Endothelial cell of umbilical vein (primary cell): Measurements from ENCODE around the gene RAB4A. TPM values are rescaled to one million over a fixed set of nuclear protein-coding genes. Genes with fewer than 3 reads are reported as not detected.

Source experiments
- BruUV-seq: library from RNA; stranded (reverse); fragments of 400-500 nt; replicated peaks from 2 replicates; lab custom pipeline; 2021; lab: Mats Ljungman, UMichigan
- CTCF ChIA-PET: fragments of 300-600, 350-600 bp; sonication (Branson Sonifier 250); formaldehyde crosslinking; loops from one replicate; lab custom pipeline; 2021; ENCODE audit warnings: antibody characterized with exemption, inconsistent platforms; lab: Charles Lee
- POLR2A ChIA-PET: fragments of 300-600, 350-600 bp; sonication (Branson Sonifier 250); formaldehyde crosslinking; loops from one replicate; lab custom pipeline; 2021; ENCODE audit warnings: antibody characterized with exemption, inconsistent platforms; lab: Charles Lee
- DNase-seq: peaks from one replicate; pipeline ENCODE4 v3.0.0-alpha.2; 2011; ENCODE audit warnings: low read depth, low spot score
- FAIRE-seq: peaks from 2 replicates; lab custom pipeline; 2011; peaks lifted over from hg19 to GRCh38; lab: Jason Lieb, UNC
- H2AFZ ChIP-seq: 2 replicates; pipeline ENCODE4 v1.6.0; 2012; ENCODE audit warnings: low read depth, low read length, control low read depth, inconsistent platforms
- H3K27ac ChIP-seq: 2 replicates; pipeline ENCODE4 v1.5.1; 2011; ENCODE audit warnings: low read depth, mild to moderate bottlenecking, control low read depth, low read length, moderate library complexity; ENCODE audit not compliant: insufficient read depth
- H3K27me3 ChIP-seq, 2 experiments: 2 replicates each; pipeline versions ENCODE4 v1.6.0 to v1.6.1; 2011; ENCODE audit warnings: low read length in 2 of 2, mixed read lengths in 1 of 2; ENCODE audit not compliant: control insufficient read depth in 2 of 2, insufficient read depth in 2 of 2
- H3K36me3 ChIP-seq, 2 experiments: 2 replicates in 1 of 2; 3 replicates in 1 of 2; pipeline ENCODE4 v1.5.1; 2011; ENCODE audit warnings: low read length in 2 of 2, mild to moderate bottlenecking in 1 of 2, moderate library complexity in 1 of 2; ENCODE audit not compliant: control insufficient read depth in 2 of 2, insufficient read depth in 2 of 2; ENCODE audit errors: extremely low read depth in 1 of 2
- H3K4me1 ChIP-seq: 3 replicates; pipeline ENCODE4 v1.5.1; 2011; ENCODE audit warnings: mild to moderate bottlenecking, low read length; ENCODE audit not compliant: control insufficient read depth, insufficient read depth; ENCODE audit errors: extremely low read depth
- H3K4me2 ChIP-seq: 2 replicates; pipeline ENCODE4 v1.6.1; 2011; ENCODE audit warnings: low read length, control low read depth, mixed read lengths; ENCODE audit not compliant: insufficient read depth
- H3K4me3 ChIP-seq, 3 experiments: fragments of 200-600 bp in 1 of 3; sonication (generic), shearing (Covaris generic) in 1 of 3; replicated peaks in 1 of 3; 2 replicates each; pipeline ENCODE4 v1.5.1; 2011 to 2016; ENCODE audit warnings: control low read depth in 3 of 3, low read length in 3 of 3, mild to moderate bottlenecking in 2 of 3, inconsistent platforms in 1 of 3, low read depth in 1 of 3, moderate library complexity in 1 of 3; ENCODE audit not compliant: insufficient read depth in 1 of 3
- H3K79me2 ChIP-seq: 2 replicates; pipeline ENCODE4 v1.6.0; 2012; ENCODE audit warnings: low read length, inconsistent platforms; ENCODE audit not compliant: control insufficient read depth, insufficient read depth
- H3K9ac ChIP-seq: replicated peaks from 2 replicates; pipeline ENCODE3; 2011; ENCODE audit warnings: low read length, control low read depth; ENCODE audit not compliant: insufficient read depth; ENCODE audit errors: extremely low read depth
- H3K9me1 ChIP-seq: replicated peaks from 3 replicates; pipeline ENCODE4 v1.6.0; 2011; ENCODE audit warnings: mild to moderate bottlenecking, low read length; ENCODE audit not compliant: control insufficient read depth, insufficient read depth; ENCODE audit errors: extremely low read depth
- H3K9me3 ChIP-seq: replicated peaks from 2 replicates; pipeline ENCODE4 v1.5.1; 2012; ENCODE audit warnings: low read length, inconsistent platforms; ENCODE audit not compliant: control insufficient read depth, insufficient read depth
- H4K20me1 ChIP-seq: replicated peaks from 2 replicates; pipeline ENCODE3; 2011; ENCODE audit warnings: mild to moderate bottlenecking, low read length; ENCODE audit not compliant: control insufficient read depth, insufficient read depth; ENCODE audit errors: extremely low read depth
- CTCF ChIP-seq, 2 donors: IDR thresholded peaks; 1 replicate in 1 of 2; 2 replicates in 1 of 2; pipeline ENCODE4 v1.5.1; 2011; ENCODE audit warnings: low read length in 2 of 2, mild to moderate bottlenecking in 2 of 2, moderate library complexity in 2 of 2, control low read depth in 1 of 2, inconsistent platforms in 1 of 2, low read depth in 1 of 2; ENCODE audit not compliant: insufficient read depth in 1 of 2; ENCODE audit errors: extremely low read depth in 1 of 2
- EZH2 ChIP-seq: IDR thresholded peaks from 2 replicates; pipeline ENCODE4 v1.6.1; 2012; ENCODE audit warnings: borderline replicate concordance, low read depth, mild to moderate bottlenecking, moderate library complexity, low read length, inconsistent platforms; ENCODE audit not compliant: severe bottlenecking
- FOS ChIP-seq: IDR thresholded peaks from 2 replicates; pipeline ENCODE4 v1.6.1; 2011; ENCODE audit warnings: mild to moderate bottlenecking, low read length, moderate library complexity, borderline replicate concordance; ENCODE audit not compliant: insufficient read depth
- GATA2 ChIP-seq: IDR thresholded peaks from 2 replicates; pipeline ENCODE4 v1.7.0; 2011; ENCODE audit warnings: low read depth, mild to moderate bottlenecking, moderate library complexity, mixed read lengths, low read length; ENCODE audit not compliant: insufficient read length, insufficient read depth
- JUN ChIP-seq: IDR thresholded peaks from 2 replicates; pipeline ENCODE4 v1.6.1; 2011; ENCODE audit warnings: borderline replicate concordance, low read depth; ENCODE audit not compliant: insufficient read length, insufficient read depth
- MYC ChIP-seq: IDR thresholded peaks from one replicate; pipeline ENCODE4 v1.6.1; 2011; ENCODE audit warnings: mild to moderate bottlenecking, low read depth, low read length
- POLR2A ChIP-seq: IDR thresholded peaks from 2 replicates; pipeline ENCODE4 v1.6.1; 2012; ENCODE audit warnings: low read depth, mild to moderate bottlenecking, control low read depth, low read length
- POLR2AphosphoS5 ChIP-seq: IDR thresholded peaks from 2 replicates; pipeline ENCODE4 v1.6.1; 2012; ENCODE audit warnings: low read depth, mild to moderate bottlenecking, control low read depth, low read length, moderate library complexity; ENCODE audit not compliant: insufficient read depth
- dilution Hi-C: fragments of 300-500 bp; cut with MboI; formaldehyde crosslinking; loops from one replicate; pipeline ENCODE4 v1.15.0; 2019; ENCODE audit warnings: low sequenced_read_pairs; ENCODE audit not compliant: extremely low pct_ligation_motif_present
- intact Hi-C: fragments of 100-400 bp; cut with micrococcal nuclease; formaldehyde crosslinking; loops from one replicate; pipeline ENCODE4 v1.10.0; 2022
- polyA plus RNA-seq, 4 experiments: library from polyadenylated mRNA; depleted of rRNA in 3 of 4; stranded (reverse) in 3 of 4; unstranded in 1 of 4; fragments of >200 nt; gene quantifications; 2 replicates each; pipeline versions ENCODE4 v1.2.1 to v1.2.3, GENCODE V29; 2011 to 2012; ENCODE audit warnings: missing spikeins in 1 of 4
- total RNA-seq: library from RNA; stranded (reverse); gene quantifications from 2 replicates; pipeline ENCODE4 v1.2.3, GENCODE V29; 2021
- TF ChIP-seq, protein P1 (sequence below): IDR thresholded peaks from 2 replicates; pipeline ENCODE4 v1.6.1; 2011; ENCODE audit not compliant: insufficient read depth, insufficient read length

The RAB4A gene
- total and polyA plus RNA-seq, 2 donors (not counting 3 experiments of a cell fraction or from before 2014, with no cell fraction given), result 14.8 to 52.9 TPM

DNA sequence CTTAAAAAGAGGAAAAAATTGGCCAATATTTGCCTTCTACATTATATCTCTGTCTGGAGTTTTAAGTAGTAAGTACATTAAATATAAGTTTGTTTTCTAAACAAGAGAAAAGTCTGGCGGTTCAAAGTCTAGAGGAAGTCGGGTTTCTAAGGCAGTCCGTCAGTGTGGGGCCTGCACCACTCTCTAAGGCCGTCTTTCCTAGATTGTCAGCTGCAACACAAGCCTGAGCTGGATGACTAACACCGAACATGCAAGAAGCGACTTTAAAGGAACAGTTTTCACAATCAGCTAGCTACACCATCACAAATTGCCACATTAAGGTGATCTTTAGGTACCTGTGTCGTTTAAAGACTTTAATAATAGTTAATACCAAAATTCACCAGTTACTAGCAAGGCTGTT, 52.3 kb downstream of the RAB4A start:
- no peak overlapping the region for H3K9ac ChIP-seq
- POLR2A ChIA-PET, result no interaction called here
- no peak for TF ChIP-seq GATA2
- no peak for TF ChIP-seq JUN
- no peak for TF ChIP-seq MYC
- no peak for TF ChIP-seq EZH2
- TF ChIP-seq FOS, result no peak
- TF ChIP-seq, protein P1, sequence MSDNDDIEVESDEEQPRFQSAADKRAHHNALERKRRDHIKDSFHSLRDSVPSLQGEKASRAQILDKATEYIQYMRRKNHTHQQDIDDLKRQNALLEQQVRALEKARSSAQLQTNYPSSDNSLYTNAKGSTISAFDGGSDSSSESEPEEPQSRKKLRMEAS, result no peak
- no peak for TF ChIP-seq CTCF (IDR thresholded peaks at IDR 0.05; ENCODE audit: extremely low read depth in 1 of 2, insufficient read depth in 1 of 2, low read depth in 1 of 2, low read length in 2 of 2)
- no peak for TF ChIP-seq POLR2A
- no peak for TF ChIP-seq POLR2AphosphoS5
- no peaks in the 10 kb centered on the region for H3K79me2 ChIP-seq
- no peaks in the 10 kb centered on the region for H3K9me3 ChIP-seq
- no TSS peak for BruUV-seq
- H3K27me3 ChIP-seq, result no peaks in the 10 kb centered on the region
- H3K9me1 ChIP-seq, result no peaks in the 10 kb centered on the region
- dilution Hi-C loops, result no loop called here
- no peaks in the 10 kb centered on the region for H4K20me1 ChIP-seq
- intact Hi-C loops, result loop anchor here (2.0 kb wide), 1 partner anchor 20 kb away; the partner anchor contains the start of gene CCSAP
- no peak overlapping the region for H3K4me2 ChIP-seq
- CTCF ChIA-PET, result interaction anchor here (0.8 kb wide), 1 partner anchor 159 kb away, joined by 3 read pairs; no protein-coding TSS in a partner anchor
- H3K27ac ChIP-seq, result no peak overlapping the region
- no peak for DNase-seq
- no peak for FAIRE-seq
- no peak overlapping the region for H2AFZ ChIP-seq
- H3K4me3 ChIP-seq, result no peak overlapping the region
- no peaks in the 10 kb centered on the region for H3K4me1 ChIP-seq
- peaks cover 5 to 8% of the 10 kb centered on the region in 2 experiments for H3K36me3 ChIP-seq
